HepG2 (cell line): ENCODE data around the gene DNAAF1. TPM values are rescaled to one million over a fixed set of nuclear protein-coding genes. Genes with fewer than 3 reads are reported as not detected.
A peak's percentile ranks its signal among the peaks of the same experiment; 100 is the strongest.

Source experiments
- ARNT ChIP-seq: fragments of 450-650 bp; IDR thresholded peaks from 2 replicates; pipeline ENCODE4 v1.6.1; 2017
- BCL6 ChIP-seq: IDR thresholded peaks from 2 replicates; pipeline ENCODE4 v1.6.1; 2016; ENCODE audit warnings: missing genetic modification reagents, missing compliant biosample characterization
- FOXA1 ChIP-seq, 2 experiments: fragments of 450-650 bp in 1 of 2; sonication (generic) in 1 of 2; formaldehyde crosslinking in 1 of 2; IDR thresholded peaks; 2 replicates each; pipeline versions ENCODE4 v1.4.0 to v1.6.1; 2016 to 2020; ENCODE audit warnings: missing genetic modification reagents in 1 of 2
- HDAC6 ChIP-seq: fragments of 200-600 bp; sonication (generic); IDR thresholded peaks from 2 replicates; pipeline ENCODE4 v1.7.0; 2017; ENCODE audit warnings: mild to moderate bottlenecking, antibody characterized with exemption, low read length, low read depth
- MYNN ChIP-seq: sonication (generic); formaldehyde crosslinking; IDR thresholded peaks from 2 replicates; pipeline ENCODE4 v1.4.0; 2020; ENCODE audit warnings: mild to moderate bottlenecking, low read depth, missing genetic modification reagents
- TIGD3 ChIP-seq: sonication (generic); formaldehyde crosslinking; IDR thresholded peaks from 2 replicates; pipeline ENCODE4 v1.5.1; 2020; ENCODE audit warnings: mild to moderate bottlenecking, missing genetic modification reagents, borderline replicate concordance
- ZBTB34 ChIP-seq: sonication (generic); formaldehyde crosslinking; IDR thresholded peaks from 2 replicates; pipeline ENCODE4 v1.8.0; 2022; ENCODE audit warnings: mild to moderate bottlenecking, missing genetic modification reagents
- ZBTB44 ChIP-seq: sonication (generic); formaldehyde crosslinking; IDR thresholded peaks from 2 replicates; pipeline ENCODE4 v1.4.0; 2020; ENCODE audit warnings: missing genetic modification reagents
- ZMYM2 ChIP-seq: sonication (generic); formaldehyde crosslinking; IDR thresholded peaks from 2 replicates; pipeline ENCODE4 v1.8.0; 2022; ENCODE audit warnings: mild to moderate bottlenecking, missing genetic modification reagents
- ZNF501 ChIP-seq: sonication (generic); formaldehyde crosslinking; IDR thresholded peaks from 2 replicates; pipeline ENCODE4 v1.5.1; 2020; ENCODE audit warnings: mild to moderate bottlenecking, moderate library complexity, missing genetic modification reagents
- ZNF569 ChIP-seq: sonication (generic); formaldehyde crosslinking; IDR thresholded peaks from 2 replicates; pipeline ENCODE4 v1.5.0; 2020; ENCODE audit warnings: mild to moderate bottlenecking, missing genetic modification reagents, moderate library complexity, borderline replicate concordance
- ZNF713 ChIP-seq: sonication (generic); formaldehyde crosslinking; IDR thresholded peaks from 2 replicates; pipeline ENCODE4 v1.4.0; 2020; ENCODE audit warnings: mild to moderate bottlenecking, missing genetic modification reagents
- polyA plus RNA-seq, 8 experiments: library from polyadenylated mRNA; depleted of rRNA in 3 of 8; stranded (reverse) in 7 of 8; unstranded in 1 of 8; fragments of >200 nt; fragmentation: Illumina TruSeq in 4 of 8; extraction: Trizol in 4 of 8; gene quantifications; 2 replicates each; pipeline versions ENCODE4 v1.2.1 to v1.2.3, GENCODE V29; 2011 to 2016; ENCODE audit warnings: low read depth in 4 of 8, missing spikeins in 1 of 8, mixed read lengths in 1 of 8; ENCODE audit not compliant: insufficient read depth in 1 of 8
- total RNA-seq, 5 experiments: library from RNA; depleted of rRNA; stranded (reverse); fragments of >200 nt; fragmentation: Illumina TruSeq; extraction: Trizol; gene quantifications; 2 replicates each; pipeline ENCODE4 v1.2.3, GENCODE V29; 2016; ENCODE audit warnings: low read depth in 1 of 5
- TF ChIP-seq, protein P1 (sequence below): sonication (generic); formaldehyde crosslinking; IDR thresholded peaks from 2 replicates; pipeline ENCODE4 v1.4.0; 2020; ENCODE audit warnings: mild to moderate bottlenecking, missing genetic modification reagents
- TF ChIP-seq, protein P2 (sequence below): sonication (generic); formaldehyde crosslinking; conservative IDR thresholded peaks from 2 replicates; pipeline ENCODE4 v1.5.0; 2020; ENCODE audit warnings: missing genetic modification reagents

The DNAAF1 gene
- total and polyA plus RNA-seq, 2 of the 13 experiments (the other 11 are each of a cell fraction or from before 2014, with no cell fraction given): 0.04 TPM; not detected in 1

GRCh38 chr16:84116720-84117493 is 28.2 kb upstream of the DNAAF1 start, which contains the start of gene MBTPS1 (continued):
- TF ChIP-seq, protein P1, sequence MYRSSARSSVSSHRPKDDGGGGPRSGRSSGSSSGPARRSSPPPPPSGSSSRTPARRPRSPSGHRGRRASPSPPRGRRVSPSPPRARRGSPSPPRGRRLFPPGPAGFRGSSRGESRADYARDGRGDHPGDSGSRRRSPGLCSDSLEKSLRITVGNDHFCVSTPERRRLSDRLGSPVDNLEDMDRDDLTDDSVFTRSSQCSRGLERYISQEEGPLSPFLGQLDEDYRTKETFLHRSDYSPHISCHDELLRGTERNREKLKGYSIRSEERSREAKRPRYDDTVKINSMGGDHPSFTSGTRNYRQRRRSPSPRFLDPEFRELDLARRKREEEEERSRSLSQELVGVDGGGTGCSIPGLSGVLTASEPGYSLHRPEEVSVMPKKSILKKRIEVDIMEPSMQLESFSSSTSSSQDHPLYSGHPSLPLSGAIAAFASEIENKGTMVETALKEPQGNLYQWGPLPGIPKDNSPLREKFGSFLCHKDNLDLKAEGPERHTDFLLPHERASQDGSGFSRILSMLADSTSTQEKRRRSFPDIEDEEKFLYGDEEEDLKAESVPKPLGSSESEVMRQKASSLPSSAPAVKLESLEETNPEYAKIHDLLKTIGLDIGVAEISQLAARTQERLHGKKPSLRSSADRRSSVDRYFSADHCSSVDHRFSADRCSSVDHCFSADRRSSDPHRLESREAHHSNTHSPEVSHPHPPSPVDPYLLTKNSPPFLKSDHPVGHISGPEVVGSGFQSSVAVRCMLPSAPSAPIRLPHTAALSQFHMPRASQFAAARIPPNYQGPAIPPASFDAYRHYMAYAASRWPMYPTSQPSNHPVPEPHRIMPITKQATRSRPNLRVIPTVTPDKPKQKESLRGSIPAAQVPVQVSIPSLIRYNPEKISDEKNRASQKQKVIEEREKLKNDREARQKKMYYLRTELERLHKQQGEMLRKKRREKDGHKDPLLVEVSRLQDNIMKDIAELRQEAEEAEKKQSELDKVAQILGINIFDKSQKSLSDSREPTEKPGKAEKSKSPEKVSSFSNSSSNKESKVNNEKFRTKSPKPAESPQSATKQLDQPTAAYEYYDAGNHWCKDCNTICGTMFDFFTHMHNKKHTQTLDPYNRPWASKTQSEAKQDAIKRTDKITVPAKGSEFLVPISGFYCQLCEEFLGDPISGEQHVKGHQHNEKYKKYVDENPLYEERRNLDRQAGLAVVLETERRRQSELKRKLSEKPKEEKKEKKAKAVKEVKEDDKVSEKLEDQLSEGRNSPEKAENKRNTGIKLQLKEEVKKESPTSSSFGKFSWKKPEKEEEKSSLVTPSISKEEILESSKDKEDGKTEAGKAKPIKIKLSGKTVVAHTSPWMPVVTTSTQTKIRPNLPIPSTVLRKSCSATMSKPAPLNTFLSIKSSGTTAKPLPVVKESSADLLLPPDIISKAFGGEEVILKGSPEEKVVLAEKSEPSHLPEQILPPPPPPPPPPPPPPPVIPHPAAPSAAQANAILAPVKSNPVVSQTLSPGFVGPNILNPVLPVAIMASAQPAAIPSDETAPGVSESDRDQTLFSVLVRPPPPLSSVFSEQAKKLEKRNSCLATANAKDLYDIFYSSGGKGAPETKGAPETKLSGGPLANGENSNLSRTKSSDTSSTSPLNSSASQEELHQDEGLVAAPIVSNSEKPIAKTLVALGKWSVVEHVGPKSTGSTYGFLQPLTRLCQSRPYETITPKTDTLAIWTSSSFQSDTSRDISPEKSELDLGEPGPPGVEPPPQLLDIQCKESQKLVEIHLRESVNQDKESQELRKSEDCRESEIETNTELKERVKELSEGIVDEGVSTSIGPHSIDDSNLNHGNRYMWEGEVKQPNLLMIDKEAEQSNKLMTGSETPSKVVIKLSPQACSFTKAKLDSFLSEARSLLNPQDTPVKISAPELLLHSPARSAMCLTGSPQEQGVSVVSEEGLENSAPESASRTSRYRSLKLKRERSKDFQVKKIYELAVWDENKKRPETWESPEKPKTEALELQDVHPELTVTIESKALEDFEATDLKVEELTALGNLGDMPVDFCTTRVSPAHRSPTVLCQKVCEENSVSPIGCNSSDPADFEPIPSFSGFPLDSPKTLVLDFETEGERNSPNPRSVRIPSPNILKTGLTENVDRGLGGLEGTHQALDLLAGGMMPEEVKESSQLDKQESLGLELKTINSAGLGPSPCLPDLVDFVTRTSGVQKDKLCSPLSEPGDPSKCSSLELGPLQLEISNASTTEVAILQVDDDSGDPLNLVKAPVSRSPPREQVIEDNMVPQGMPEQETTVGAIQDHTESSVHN: no peak
- TF ChIP-seq HDAC6 (no peak), ARNT (no peak), ZMYM2 (CRISPR knock-in tag) (peak; percentile 66), FOXA1 (IDR thresholded peaks at IDR 0.05) (no peak), FOXA1 (CRISPR knock-in tag; IDR thresholded peaks at IDR 0.05) (peak; percentile 92), ZBTB34 (CRISPR knock-in tag) (no peak; the same call in 1 of the 2 replicates), ZNF713 (CRISPR knock-in tag) (peak; percentile 77; the same call in 1 of the 2 replicates), MYNN (CRISPR knock-in tag) (peak; percentile 66), BCL6 (CRISPR knock-in tag) (peak; percentile 55), TIGD3 (no peak), ZNF569 (CRISPR knock-in tag) (no peak), ZBTB44 (CRISPR knock-in tag) (no peak; the same call in 1 of the 2 replicates), ZNF501 (CRISPR knock-in tag) (peak; percentile 95)
- TF ChIP-seq, protein P2, sequence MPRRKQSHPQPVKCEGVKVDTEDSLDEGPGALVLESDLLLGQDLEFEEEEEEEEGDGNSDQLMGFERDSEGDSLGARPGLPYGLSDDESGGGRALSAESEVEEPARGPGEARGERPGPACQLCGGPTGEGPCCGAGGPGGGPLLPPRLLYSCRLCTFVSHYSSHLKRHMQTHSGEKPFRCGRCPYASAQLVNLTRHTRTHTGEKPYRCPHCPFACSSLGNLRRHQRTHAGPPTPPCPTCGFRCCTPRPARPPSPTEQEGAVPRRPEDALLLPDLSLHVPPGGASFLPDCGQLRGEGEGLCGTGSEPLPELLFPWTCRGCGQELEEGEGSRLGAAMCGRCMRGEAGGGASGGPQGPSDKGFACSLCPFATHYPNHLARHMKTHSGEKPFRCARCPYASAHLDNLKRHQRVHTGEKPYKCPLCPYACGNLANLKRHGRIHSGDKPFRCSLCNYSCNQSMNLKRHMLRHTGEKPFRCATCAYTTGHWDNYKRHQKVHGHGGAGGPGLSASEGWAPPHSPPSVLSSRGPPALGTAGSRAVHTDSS: no peak; the same call in 1 of the 2 replicates
